Measurements from ENCODE around the gene SIN3B. TPM values are rescaled to one million over a fixed set of nuclear protein-coding genes. Genes with fewer than 3 reads are reported as not detected.

Gene SIN3B, protein sequence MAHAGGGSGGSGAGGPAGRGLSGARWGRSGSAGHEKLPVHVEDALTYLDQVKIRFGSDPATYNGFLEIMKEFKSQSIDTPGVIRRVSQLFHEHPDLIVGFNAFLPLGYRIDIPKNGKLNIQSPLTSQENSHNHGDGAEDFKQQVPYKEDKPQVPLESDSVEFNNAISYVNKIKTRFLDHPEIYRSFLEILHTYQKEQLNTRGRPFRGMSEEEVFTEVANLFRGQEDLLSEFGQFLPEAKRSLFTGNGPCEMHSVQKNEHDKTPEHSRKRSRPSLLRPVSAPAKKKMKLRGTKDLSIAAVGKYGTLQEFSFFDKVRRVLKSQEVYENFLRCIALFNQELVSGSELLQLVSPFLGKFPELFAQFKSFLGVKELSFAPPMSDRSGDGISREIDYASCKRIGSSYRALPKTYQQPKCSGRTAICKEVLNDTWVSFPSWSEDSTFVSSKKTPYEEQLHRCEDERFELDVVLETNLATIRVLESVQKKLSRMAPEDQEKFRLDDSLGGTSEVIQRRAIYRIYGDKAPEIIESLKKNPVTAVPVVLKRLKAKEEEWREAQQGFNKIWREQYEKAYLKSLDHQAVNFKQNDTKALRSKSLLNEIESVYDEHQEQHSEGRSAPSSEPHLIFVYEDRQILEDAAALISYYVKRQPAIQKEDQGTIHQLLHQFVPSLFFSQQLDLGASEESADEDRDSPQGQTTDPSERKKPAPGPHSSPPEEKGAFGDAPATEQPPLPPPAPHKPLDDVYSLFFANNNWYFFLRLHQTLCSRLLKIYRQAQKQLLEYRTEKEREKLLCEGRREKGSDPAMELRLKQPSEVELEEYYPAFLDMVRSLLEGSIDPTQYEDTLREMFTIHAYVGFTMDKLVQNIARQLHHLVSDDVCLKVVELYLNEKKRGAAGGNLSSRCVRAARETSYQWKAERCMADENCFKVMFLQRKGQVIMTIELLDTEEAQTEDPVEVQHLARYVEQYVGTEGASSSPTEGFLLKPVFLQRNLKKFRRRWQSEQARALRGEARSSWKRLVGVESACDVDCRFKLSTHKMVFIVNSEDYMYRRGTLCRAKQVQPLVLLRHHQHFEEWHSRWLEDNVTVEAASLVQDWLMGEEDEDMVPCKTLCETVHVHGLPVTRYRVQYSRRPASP
- 18.7 and 21.0 TPM in 2 replicates for total RNA-seq (2014; rRNA removed; shearing (Covaris generic))
- 11.9 and 14.9 TPM in 2 replicates for polyA plus RNA-seq (2016; fragmentation: Nextera tagmentation; extraction: Ambion mirVana)

DNA sequence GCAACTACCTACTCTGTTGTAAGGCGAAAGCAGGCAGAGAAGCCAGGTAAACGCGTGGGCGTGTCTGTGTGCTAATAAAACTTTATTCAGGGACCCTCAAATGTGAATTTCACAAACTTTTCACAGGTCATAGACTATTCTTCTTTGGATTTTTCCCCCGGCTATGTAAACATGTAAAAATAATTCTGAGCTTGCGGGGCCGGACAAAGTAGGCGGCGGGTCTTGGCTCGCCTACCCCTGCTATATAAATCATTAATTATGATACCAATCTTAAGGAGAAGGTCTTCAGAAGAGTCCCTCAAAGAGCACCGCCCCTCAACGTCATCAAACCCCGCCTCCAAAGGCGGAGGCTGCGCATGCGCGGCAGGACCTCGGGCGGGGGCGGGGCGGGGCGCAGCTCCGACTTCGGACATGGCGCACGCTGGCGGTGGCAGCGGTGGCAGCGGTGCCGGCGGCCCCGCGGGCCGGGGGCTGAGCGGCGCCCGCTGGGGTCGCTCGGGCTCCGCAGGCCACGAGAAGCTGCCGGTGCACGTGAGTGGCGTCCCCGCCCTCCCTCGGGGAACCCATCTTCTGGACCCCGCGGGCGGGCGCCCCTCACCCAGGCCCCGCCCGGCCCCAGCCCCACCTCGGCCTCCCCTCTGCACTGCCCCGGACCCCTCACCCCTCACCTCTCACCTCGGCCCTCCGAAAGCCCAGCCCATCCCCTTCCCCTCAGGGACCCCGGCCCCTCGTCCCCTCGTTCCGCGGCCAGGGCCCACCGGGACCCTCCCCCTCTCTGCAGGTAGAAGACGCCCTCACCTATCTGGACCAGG, at the start of gene SIN3B:
Gene SIN3B, plus strand, starts transcription at position 389 of the 812 bp plus-strand sequence. Its CDS starts 23 bp downstream, at position 412.
- Histone ChIP-seq H2AFZ (peak within 1 kb of the TSS; percentile 72), H3K4me2 (ENCODE audit: unreplicated experiment) (peak within 1 kb of the TSS; percentile 98), H3K27ac (no peak within 1 kb of the TSS), H4K20me1 (ENCODE audit: insufficient read depth) (no peaks in the 10 kb centered on the region), H3K9ac (peak within 1 kb of the TSS; percentile 87), H3K4me1 (ENCODE audit: insufficient read depth) (peaks cover 22% of the 10 kb centered on the region), H3F3A (ENCODE audit: insufficient read depth) (peaks cover 17% of the 10 kb centered on the region), H3K79me2 (ENCODE audit: insufficient read depth) (peaks cover 23% of the 10 kb centered on the region), H3K36me3 (ENCODE audit: low read depth) (peaks cover 21% of the 10 kb centered on the region; the same call in 1 of the 2 replicates), H3K4me3 (peak within 1 kb of the TSS; percentile 94), H3K9me2 (ENCODE audit: insufficient read depth) (no peaks in the 10 kb centered on the region), H3K27me3 (replicated peaks; ENCODE audit: insufficient read depth) (no peaks in the 10 kb centered on the region), H3K9me3 (ENCODE audit: low read depth) (no peaks in the 10 kb centered on the region)
- peak; percentile 93 for DNase-seq
- TF ChIP-seq EZH2 (IDR thresholded peaks at IDR 0.05; ENCODE audit: insufficient read depth, poor library complexity, severe bottlenecking) (no peak), EZH2phosphoT487 (IDR thresholded peaks at IDR 0.05; ENCODE audit: insufficient read depth, low read depth) (no peak)
- in situ Hi-C loops (cut with MboI), result no loop called here
- WGBS, 2 experiments (ENCODE audit: low coverage in 1 of 2, low lambda C conversion rate in 2 of 2, missing lambda C conversion rate in 2 of 2), result 2% methylated on average over 27 to 63 of the region's 63 CpGs

DNA sequence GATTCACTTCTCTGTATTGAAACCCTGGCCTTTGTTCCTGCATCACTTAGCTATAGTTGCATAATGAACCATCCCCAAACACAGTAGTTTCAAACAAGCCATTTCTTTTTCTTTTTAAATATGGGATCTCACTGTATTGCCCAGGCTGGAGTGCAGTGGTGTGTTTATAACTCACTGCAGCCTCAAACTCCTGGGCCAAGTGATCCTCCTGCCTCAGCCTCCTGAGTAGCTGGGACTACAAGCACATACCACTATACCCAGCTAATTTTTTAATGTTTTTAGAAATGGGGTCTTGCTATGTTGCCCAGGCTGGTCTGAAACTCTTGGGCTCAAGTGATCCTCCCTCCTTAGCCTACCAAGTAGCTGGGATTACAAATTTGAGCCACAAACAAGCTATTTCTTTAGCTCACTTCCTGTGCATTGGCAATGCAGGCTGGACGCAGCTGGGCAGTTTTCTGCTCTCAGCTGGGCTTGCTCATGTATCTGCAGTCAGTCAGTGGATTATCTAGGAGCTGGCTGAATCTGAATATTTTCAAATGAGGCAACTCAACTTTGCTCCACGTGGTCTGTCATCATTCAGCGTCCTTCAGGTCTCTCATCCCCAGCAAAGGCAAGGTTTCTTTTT, 49.5 kb upstream of the SIN3B start:
- H3K4me3 ChIP-seq, result no peak overlapping the region
- in situ Hi-C loops (cut with MboI), result loop anchor here (10.0 kb wide), 1 partner anchor 275 kb away; no protein-coding TSS in a partner anchor
- no peaks in the 10 kb centered on the region for H3F3A ChIP-seq (ENCODE audit: insufficient read depth)
- H3K9me2 ChIP-seq (ENCODE audit: insufficient read depth), result no peaks in the 10 kb centered on the region
- no peaks in the 10 kb centered on the region for H3K9me3 ChIP-seq (ENCODE audit: low read depth)
- no peaks in the 10 kb centered on the region for H4K20me1 ChIP-seq (ENCODE audit: insufficient read depth)
- H3K36me3 ChIP-seq (ENCODE audit: low read depth), result no peaks in the 10 kb centered on the region
- no peaks in the 10 kb centered on the region; the same call in 1 of the 2 replicates for H3K27me3 ChIP-seq (replicated peaks; ENCODE audit: insufficient read depth)
- no peak overlapping the region for H2AFZ ChIP-seq
- no peaks in the 10 kb centered on the region for H3K79me2 ChIP-seq (ENCODE audit: insufficient read depth)
- H3K4me1 ChIP-seq (ENCODE audit: insufficient read depth), result no peaks in the 10 kb centered on the region
- no peak overlapping the region for H3K4me2 ChIP-seq (ENCODE audit: unreplicated experiment)
- no peak overlapping the region for H3K27ac ChIP-seq
- WGBS, 2 experiments (ENCODE audit: low coverage in 1 of 2, low lambda C conversion rate in 2 of 2, missing lambda C conversion rate in 2 of 2), result 29 to 34% methylated on average over 3 of the region's 3 CpGs
- no peak for DNase-seq
- TF ChIP-seq EZH2phosphoT487 (IDR thresholded peaks at IDR 0.05; ENCODE audit: insufficient read depth, low read depth) (no peak), EZH2 (IDR thresholded peaks at IDR 0.05; ENCODE audit: insufficient read depth, poor library complexity, severe bottlenecking) (no peak)
- H3K9ac ChIP-seq, result no peak overlapping the region

DNA sequence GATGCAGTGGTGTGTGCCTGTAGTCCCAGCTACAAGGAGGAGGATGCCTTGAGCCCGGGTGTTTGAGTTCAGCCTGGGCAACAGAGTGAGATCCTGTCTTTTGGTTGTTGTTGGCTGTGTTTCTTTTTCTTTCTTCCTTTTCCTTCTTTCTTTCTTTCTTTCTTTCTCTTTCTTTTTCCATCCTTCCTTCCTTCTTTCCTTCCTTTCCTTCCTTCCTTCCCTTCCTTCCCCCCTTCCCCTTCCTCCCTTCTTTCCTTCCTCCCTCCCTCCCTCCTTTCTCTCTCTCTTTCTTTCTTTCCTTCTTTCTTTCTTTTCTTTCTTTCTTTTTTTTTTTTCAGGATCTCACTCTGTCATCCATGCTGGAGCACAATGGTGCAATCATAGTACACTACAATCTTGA, 46.5 kb upstream of the SIN3B start:
- no peaks in the 10 kb centered on the region for H3K79me2 ChIP-seq (ENCODE audit: insufficient read depth)
- no peaks in the 10 kb centered on the region for H3K36me3 ChIP-seq (ENCODE audit: low read depth)
- no peak overlapping the region for H2AFZ ChIP-seq
- H3K9ac ChIP-seq, result no peak overlapping the region
- no peaks in the 10 kb centered on the region for H3K4me1 ChIP-seq (ENCODE audit: insufficient read depth)
- in situ Hi-C loops (cut with MboI), result loop anchor here (10.0 kb wide), 1 partner anchor 272 kb away; no protein-coding TSS in a partner anchor
- no peak overlapping the region for H3K4me2 ChIP-seq (ENCODE audit: unreplicated experiment)
- H3K9me2 ChIP-seq (ENCODE audit: insufficient read depth), result no peaks in the 10 kb centered on the region
- H3K9me3 ChIP-seq (ENCODE audit: low read depth), result no peaks in the 10 kb centered on the region
- no peaks in the 10 kb centered on the region for H3F3A ChIP-seq (ENCODE audit: insufficient read depth)
- H3K27ac ChIP-seq, result no peak overlapping the region
- no peaks in the 10 kb centered on the region for H4K20me1 ChIP-seq (ENCODE audit: insufficient read depth)
- no peak for DNase-seq
- no peak for TF ChIP-seq EZH2 (IDR thresholded peaks at IDR 0.05; ENCODE audit: insufficient read depth, poor library complexity, severe bottlenecking)
- TF ChIP-seq EZH2phosphoT487 (IDR thresholded peaks at IDR 0.05; ENCODE audit: insufficient read depth, low read depth), result no peak
- no peaks in the 10 kb centered on the region; the same call in 1 of the 2 replicates for H3K27me3 ChIP-seq (replicated peaks; ENCODE audit: insufficient read depth)
- no peak overlapping the region for H3K4me3 ChIP-seq
- whole genome bisulfite sequencing, 2 experiments (ENCODE audit: low coverage in 1 of 2, low lambda C conversion rate in 2 of 2, missing lambda C conversion rate in 2 of 2), result 24 to 27% methylated on average over 1 of the region's 1 CpG

Data from GM23248 (cell line).